ENCODE data around the gene DDX11.
"Not testable (repeated sequence)": the region's sequence is repeated elsewhere in the genome, so short reads cannot be mapped to it uniquely, and the experiment has no call there.

DDX11 gene

GRCh38 chr12:31116846-31117202 is 43.2 kb downstream of the DDX11 start:
- in situ Hi-C loops (cut with MboI; ENCODE audit: low sequenced_read_pairs); DNase-seq (ENCODE audit: low spot score in 2 of 2); H3K27me3 ChIP-seq (ENCODE audit: low read depth); H3K9me3 ChIP-seq; H3K36me3 ChIP-seq (replicated peaks); H3K4me1 ChIP-seq: not testable (repeated sequence)
- peak overlapping the region; percentile 44 for H3K4me3 ChIP-seq

- Histone ChIP-seq H3K9me3 (no peaks in the 10 kb centered on the region), H3K4me3 (peak overlapping the region; percentile 44), H3K4me1 (no peaks in the 10 kb centered on the region), H3K27me3 (ENCODE audit: low read depth) (no peaks in the 10 kb centered on the region), H3K36me3 (replicated peaks) (no peaks in the 10 kb centered on the region)
- in situ Hi-C loops (cut with MboI; ENCODE audit: low sequenced_read_pairs), result no loop called here
- DNase-seq (ENCODE audit: low spot score in 2 of 2), result peak; percentile 29 to 81
Observed at GRCh38 chr12:31117203-31118011, 43.7 kb downstream of the DDX11 start.

- Histone ChIP-seq H3K36me3 (replicated peaks) (no peaks in the 10 kb centered on the region), H3K4me1 (no peaks in the 10 kb centered on the region), H3K9me3 (no peaks in the 10 kb centered on the region), H3K27me3 (ENCODE audit: low read depth) (no peaks in the 10 kb centered on the region), H3K4me3 (peak overlapping the region; percentile 44)
- in situ Hi-C loops (cut with MboI; ENCODE audit: low sequenced_read_pairs), result no loop called here
- peak; percentile 81 to 91 for DNase-seq (ENCODE audit: low spot score in 2 of 2)
Observed at GRCh38 chr12:31118347-31119191, 44.9 kb downstream of the DDX11 start.

GRCh38 chr12:31119192-31119802 is 45.6 kb downstream of the DDX11 start:
- H3K4me1 ChIP-seq, result no peaks in the 10 kb centered on the region
- H3K36me3 ChIP-seq (replicated peaks), result no peaks in the 10 kb centered on the region
- no peaks in the 10 kb centered on the region for H3K9me3 ChIP-seq
- DNase-seq (ENCODE audit: low spot score in 2 of 2), result no peak
- in situ Hi-C loops (cut with MboI; ENCODE audit: low sequenced_read_pairs), result no loop called here
- no peaks in the 10 kb centered on the region for H3K27me3 ChIP-seq (ENCODE audit: low read depth)
- peak overlapping the region; percentile 44 for H3K4me3 ChIP-seq

- in situ Hi-C loops (cut with MboI; ENCODE audit: low sequenced_read_pairs), result no loop called here
- DNase-seq (ENCODE audit: low spot score in 2 of 2), result no peak
- Histone ChIP-seq H3K9me3 (no peaks in the 10 kb centered on the region), H3K4me1 (no peaks in the 10 kb centered on the region), H3K4me3 (no peak overlapping the region), H3K36me3 (replicated peaks) (no peaks in the 10 kb centered on the region), H3K27me3 (ENCODE audit: low read depth) (no peaks in the 10 kb centered on the region)
Observed at GRCh38 chr12:31119803-31120211, 46.1 kb downstream of the DDX11 start.

GRCh38 chr12:31120392-31121008 is 46.8 kb downstream of the DDX11 start:
- H3K4me1 ChIP-seq, result no peaks in the 10 kb centered on the region
- in situ Hi-C loops (cut with MboI; ENCODE audit: low sequenced_read_pairs), result no loop called here
- H3K27me3 ChIP-seq (ENCODE audit: low read depth), result no peaks in the 10 kb centered on the region
- H3K4me3 ChIP-seq, result no peak overlapping the region
- no peak for DNase-seq (ENCODE audit: low spot score in 2 of 2)
- no peaks in the 10 kb centered on the region for H3K9me3 ChIP-seq
- H3K36me3 ChIP-seq (replicated peaks), result no peaks in the 10 kb centered on the region

GRCh38 chr12:31121022-31121728 is 47.5 kb downstream of the DDX11 start:
- not testable (repeated sequence) for DNase-seq (ENCODE audit: low spot score in 2 of 2)

GRCh38 chr12:31122481-31122880 is 48.8 kb downstream of the DDX11 start:
- Histone ChIP-seq H3K36me3 (replicated peaks) (no peaks in the 10 kb centered on the region), H3K4me3 (no peak overlapping the region), H3K9me3 (no peaks in the 10 kb centered on the region), H3K4me1 (no peaks in the 10 kb centered on the region), H3K27me3 (ENCODE audit: low read depth) (no peaks in the 10 kb centered on the region)
- no peak for DNase-seq (ENCODE audit: low spot score in 2 of 2)
- in situ Hi-C loops (cut with MboI; ENCODE audit: low sequenced_read_pairs), result no loop called here

More at GRCh38 chr12:31121022-31121728, 47.5 kb downstream of the DDX11 start:
- H3K36me3 ChIP-seq (replicated peaks); H3K4me1 ChIP-seq; H3K4me3 ChIP-seq; H3K27me3 ChIP-seq (ENCODE audit: low read depth); in situ Hi-C loops (cut with MboI; ENCODE audit: low sequenced_read_pairs); H3K9me3 ChIP-seq: not testable (repeated sequence)

GRCh38 chr12:31124158-31124557 is 50.5 kb downstream of the DDX11 start:
- H3K4me1 ChIP-seq; H3K27me3 ChIP-seq (ENCODE audit: low read depth); H3K36me3 ChIP-seq (replicated peaks); in situ Hi-C loops (cut with MboI; ENCODE audit: low sequenced_read_pairs); H3K9me3 ChIP-seq; H3K4me3 ChIP-seq; DNase-seq (ENCODE audit: low spot score in 2 of 2): not testable (repeated sequence)

GRCh38 chr12:31125171-31125570 is 51.5 kb downstream of the DDX11 start:
- DNase-seq (ENCODE audit: low spot score in 2 of 2); H3K9me3 ChIP-seq; H3K36me3 ChIP-seq (replicated peaks); in situ Hi-C loops (cut with MboI; ENCODE audit: low sequenced_read_pairs); H3K4me1 ChIP-seq; H3K27me3 ChIP-seq (ENCODE audit: low read depth); H3K4me3 ChIP-seq: not testable (repeated sequence)

GRCh38 chr12:31127209-31127848 is 53.7 kb downstream of the DDX11 start:
- DNase-seq (ENCODE audit: low spot score in 2 of 2); H3K4me1 ChIP-seq; H3K4me3 ChIP-seq; H3K36me3 ChIP-seq (replicated peaks); in situ Hi-C loops (cut with MboI; ENCODE audit: low sequenced_read_pairs); H3K9me3 ChIP-seq; H3K27me3 ChIP-seq (ENCODE audit: low read depth): not testable (repeated sequence)

GRCh38 chr12:31136581-31136980 is 62.9 kb downstream of the DDX11 start:
- H3K36me3 ChIP-seq (replicated peaks); DNase-seq (ENCODE audit: low spot score in 2 of 2); H3K27me3 ChIP-seq (ENCODE audit: low read depth); H3K4me3 ChIP-seq; in situ Hi-C loops (cut with MboI; ENCODE audit: low sequenced_read_pairs); H3K4me1 ChIP-seq; H3K9me3 ChIP-seq: not testable (repeated sequence)

GRCh38 chr12:31144768-31145167 is 71.1 kb downstream of the DDX11 start:
- H3K4me1 ChIP-seq; H3K27me3 ChIP-seq (ENCODE audit: low read depth); H3K9me3 ChIP-seq; H3K4me3 ChIP-seq; H3K36me3 ChIP-seq (replicated peaks); DNase-seq (ENCODE audit: low spot score in 2 of 2); in situ Hi-C loops (cut with MboI; ENCODE audit: low sequenced_read_pairs): not testable (repeated sequence)
